NCI-H2081 (cell line): ENCODE data around the gene DPP6.
A peak's percentile ranks its signal among the peaks of the same experiment; 100 is the strongest.
"Not testable (repeated sequence)": the region's sequence is repeated elsewhere in the genome, so short reads cannot be mapped to it uniquely, and the experiment has no call there.

Experiments
- DNase-seq, 2 experiments: peaks; one replicate each; lab custom pipeline; 2025; lab: John Stamatoyannopoulos, UW

DPP6 gene

DNA sequence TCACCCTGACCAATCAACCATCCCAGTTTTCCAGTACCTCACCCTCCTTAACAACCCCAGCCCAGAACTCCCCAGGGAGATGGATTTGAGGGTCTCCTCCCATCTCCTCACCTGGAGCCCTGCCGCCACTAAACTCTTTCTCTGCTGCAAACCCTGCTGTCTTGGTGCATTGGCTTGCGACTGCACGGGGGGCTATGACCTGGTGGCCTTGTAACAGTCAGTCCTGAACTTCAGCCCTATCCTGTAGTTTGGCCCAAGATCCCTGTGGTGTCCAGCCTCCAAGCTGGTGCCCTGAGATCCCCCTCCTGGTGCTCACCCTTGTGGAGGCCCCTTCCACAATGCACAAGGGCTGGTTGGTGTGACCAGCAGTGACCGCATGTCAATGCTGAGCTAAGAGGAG, 858.8 kb downstream of the DPP6 start:
- no peak for DNase-seq

- no peak for DNase-seq
Measured at GRCh38 chr7:154911411-154911810, 859.2 kb downstream of the DPP6 start.

- DNase-seq: no peak
Measured at GRCh38 chr7:154911862-154912455, 859.8 kb downstream of the DPP6 start.

DNA sequence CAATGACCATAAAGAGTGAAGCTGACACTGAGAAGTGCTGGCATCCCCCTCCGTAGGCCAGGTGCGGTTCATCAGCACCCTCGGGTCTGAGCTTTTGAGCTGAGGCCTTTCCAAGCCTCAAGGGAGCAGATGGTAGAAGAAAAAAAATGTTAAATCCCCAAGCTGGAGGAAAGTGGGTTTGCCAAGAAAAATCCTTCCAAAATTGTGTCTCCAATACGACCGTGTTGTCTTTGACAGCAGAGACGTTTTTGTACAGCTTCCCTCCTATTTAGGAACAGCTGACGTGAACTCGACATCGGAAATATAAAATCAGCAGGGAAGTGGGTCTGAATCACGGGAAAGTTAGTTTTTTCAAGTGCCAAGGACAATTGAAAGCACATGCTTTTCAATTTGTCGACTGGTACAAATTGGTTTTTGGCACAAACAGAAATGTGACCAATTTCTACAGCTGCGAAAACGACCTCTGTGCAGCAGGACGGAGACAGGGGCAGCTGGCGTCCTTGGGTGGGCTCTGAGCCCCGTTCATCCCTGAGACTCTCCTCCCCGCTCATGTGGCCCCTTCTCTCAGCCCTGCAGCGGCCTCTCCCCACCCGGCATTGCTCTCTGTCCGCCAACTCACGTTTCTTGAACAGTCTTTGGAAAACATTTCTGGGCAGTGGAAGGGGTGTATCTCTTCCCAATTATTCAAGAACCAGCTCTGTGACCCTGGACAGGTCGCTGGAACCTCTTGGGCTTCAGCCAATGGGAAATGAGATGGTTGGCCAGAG, 860.9 kb downstream of the DPP6 start:
- DNase-seq: no peak

DNA sequence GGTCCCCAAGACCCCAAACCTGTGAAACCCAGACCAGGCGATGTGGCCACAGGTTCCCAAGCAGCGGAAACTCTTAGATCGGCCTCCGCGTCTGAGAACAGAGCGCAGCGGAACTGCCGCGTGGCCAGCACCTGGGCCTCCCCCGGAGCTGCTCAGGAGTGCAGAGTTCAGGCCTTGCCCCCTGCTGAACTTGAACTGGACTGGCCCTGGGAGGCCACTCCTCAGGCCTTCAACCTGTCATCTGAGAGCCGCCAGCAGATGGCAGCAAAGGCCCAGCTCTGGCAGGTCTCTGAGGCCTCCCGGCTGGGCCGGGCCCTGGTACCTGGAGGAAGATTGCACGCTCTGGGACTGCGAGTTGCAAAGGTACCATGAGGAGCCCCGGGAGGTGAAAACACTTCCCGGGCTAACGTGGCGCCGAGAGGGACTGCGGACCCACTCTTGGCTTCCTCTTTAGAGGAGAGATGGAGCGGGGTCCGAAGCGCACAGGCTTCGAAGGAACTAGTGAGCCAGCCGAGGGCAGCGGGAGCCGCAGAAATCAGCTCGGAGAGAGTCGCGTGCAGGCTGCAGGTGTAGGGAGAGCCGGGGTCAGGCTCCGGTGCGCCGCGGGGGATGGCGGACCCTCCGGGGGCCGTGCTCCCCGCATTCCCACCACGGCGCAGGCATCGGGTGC, 861.6 kb downstream of the DPP6 start:
- DNase-seq: peak; percentile 64 to 76

- DNase-seq: no peak
Measured at GRCh38 chr7:154914308-154914995, 862.3 kb downstream of the DPP6 start.

GRCh38 chr7:154914996-154915380, 862.8 kb downstream of the DPP6 start:
- no peak for DNase-seq

DNA sequence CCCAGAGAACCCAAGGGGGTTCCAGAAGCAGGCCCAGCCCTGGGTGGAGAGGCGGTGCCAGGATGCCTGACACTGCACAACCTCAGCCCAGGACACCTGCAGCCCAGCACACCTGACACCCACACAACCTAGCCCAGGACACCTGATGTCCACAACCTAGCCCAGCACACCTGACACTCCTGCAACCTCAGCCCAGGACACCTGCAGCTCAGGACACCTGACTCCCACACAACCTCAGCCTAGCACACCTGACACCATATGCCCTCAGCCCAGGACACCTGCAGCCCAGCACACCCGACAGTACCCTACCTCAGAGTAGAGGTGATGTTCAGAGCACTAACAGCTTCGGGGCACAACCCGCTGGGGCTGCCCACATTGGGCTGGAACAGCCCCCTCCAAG, 863.4 kb downstream of the DPP6 start:
- DNase-seq: no peak

- no peak for DNase-seq
Measured at GRCh38 chr7:154916381-154916780, 864.2 kb downstream of the DPP6 start.

DNA sequence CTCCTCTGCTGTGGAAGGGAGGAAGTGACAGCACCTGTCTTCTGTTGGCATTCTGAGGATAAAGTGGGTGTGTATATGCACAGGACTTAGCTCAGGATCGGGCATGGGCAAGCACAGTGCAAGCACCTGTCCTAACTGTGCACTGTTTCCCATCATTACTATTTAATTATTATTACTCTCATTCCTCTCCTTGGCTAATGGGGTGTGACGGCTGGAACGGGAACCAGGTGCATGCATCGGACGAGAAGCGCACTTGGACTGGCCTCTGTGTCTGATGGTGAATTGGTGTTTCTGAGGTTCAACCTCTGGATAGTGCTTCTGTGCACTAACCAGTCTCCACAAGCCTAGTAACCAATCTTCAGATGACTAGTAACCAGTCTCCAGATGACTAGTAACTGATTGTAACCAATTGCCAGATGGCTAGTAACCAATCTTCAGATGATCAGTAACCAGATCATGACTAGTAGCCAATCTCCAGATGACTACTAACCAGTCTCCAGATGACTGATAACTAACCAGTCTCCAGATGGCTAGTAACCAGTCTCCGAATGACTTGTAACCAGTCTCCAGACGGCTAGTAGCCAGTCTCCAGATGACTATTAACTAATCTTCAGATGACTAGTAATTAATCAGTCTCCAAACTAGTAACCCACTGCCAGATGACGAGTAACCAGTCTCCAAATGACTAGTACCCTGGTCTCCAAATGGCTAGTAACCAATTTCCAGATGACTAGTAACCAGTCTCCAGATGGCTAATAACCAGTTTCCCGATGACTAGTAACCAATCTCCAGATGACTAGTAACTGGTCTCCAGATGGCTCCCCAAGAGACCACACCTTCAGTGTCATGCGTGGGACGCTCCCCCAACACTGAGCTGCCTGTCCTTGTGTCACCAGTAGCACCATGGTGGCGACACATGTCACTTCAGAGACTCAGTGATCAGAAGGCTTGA, 864.9 kb downstream of the DPP6 start:
- DNase-seq: no peak

GRCh38 chr7:154917808-154918160, 865.6 kb downstream of the DPP6 start:
- DNase-seq: no peak

DNA sequence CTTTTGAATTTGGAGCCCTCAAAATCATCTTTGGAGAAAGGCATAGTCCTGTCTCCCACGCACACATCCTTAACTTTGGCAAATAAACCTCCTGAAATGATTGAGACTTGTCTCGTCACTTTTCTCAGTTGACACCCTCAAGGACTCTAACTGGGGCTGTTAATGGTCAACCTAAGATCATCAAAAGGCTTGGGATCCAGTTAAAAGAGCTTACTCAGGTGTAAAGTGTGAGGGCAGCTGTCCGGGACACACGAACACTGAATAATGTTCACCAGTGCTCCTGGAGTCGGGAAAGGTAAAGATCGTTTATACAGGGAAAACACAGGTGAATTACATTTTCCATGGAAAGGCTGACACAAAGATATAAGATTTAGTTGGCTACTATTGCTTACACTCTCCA, 866.1 kb downstream of the DPP6 start:
- DNase-seq: no peak

DNA sequence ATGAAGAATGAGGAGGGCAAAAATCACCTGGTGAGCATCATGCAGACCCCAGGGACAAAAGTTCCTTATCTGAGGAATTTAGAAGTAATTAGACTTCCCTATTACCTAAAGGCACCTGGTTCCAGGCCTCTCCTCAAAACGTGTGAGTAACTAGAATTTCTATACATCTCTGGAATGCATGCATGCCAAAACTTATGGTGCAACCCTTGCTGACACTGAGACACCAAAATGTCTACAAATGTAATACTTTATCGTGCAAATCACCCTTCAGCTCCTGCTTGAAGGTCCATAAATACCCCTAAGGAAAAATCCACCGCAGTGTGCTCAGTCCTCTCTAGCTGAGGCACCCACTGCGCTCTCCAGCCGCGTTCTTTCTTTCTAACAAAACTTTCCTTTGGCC, 866.5 kb downstream of the DPP6 start:
- no peak for DNase-seq

GRCh38 chr7:154919344-154920225, 867.4 kb downstream of the DPP6 start:
- no peak for DNase-seq

- not testable (repeated sequence) for DNase-seq
Measured at GRCh38 chr7:154922472-154922871, 870.3 kb downstream of the DPP6 start.

DNA sequence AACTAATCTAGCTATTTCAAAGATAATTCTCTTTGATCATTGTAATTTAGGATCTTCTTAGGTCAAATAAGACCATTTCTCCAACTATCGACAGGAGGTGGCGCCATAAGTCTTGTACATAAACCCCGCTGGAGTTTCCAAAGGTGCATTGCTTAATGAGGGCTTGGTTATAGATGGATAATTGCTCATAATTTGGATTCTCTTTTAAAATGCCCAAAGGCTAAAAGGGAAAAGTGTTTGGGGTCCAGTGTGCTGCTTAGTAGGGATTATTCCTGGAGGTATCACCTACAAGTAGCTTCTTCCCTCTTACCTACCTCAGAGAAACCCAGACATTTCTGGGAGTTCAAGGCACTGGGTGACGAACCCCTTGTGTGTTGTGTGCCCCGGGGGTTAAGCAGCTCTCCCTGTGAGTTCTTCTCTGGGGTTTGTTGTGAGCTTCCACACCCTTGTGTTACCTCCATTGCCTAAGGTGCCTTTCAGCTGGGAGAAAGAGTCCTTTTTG, 875.5 kb downstream of the DPP6 start:
- peak; percentile 81 to 83 for DNase-seq

DNA sequence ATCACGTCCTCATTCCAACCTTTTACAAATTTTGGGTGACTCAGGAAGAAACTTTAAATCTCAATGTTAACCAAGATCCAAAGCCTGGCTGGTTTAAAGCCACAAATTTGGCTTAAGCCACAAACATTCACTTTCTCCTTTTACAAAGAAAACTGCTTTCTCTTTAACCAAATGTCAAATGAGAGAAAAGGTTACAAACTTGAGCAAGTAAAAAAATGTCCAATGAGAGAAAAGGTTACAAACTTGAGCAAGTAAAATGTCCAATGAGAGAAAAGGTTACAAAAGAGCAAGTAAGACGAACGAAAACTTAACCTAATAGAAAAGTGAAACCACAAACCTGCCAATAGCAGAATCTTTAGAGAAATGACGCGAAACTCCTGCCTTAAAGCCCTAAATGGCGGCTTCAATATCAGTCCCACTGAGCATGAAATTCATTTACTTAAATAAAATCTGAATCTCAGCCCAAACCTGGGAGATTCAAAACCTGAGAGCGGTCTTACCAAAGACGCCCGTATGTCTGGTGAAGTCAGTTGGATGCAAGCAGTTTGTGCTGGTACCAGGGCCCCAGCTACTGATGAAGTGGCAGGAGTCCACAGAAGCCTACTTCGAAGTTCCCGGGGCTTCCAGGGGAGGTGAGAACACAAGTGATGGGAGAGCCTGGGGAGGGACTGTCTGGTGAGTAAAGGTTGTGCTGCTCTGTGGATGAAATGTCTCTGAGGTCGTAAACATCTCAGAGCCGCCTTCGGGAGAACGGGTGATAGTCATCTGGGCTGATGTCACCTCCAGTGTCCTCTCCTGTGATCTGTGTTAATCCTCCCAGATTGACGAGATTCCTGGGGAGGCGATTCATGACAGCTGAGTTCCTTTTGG, 876.2 kb downstream of the DPP6 start:
- peak in 1 of 2 experiments; percentile 38 for DNase-seq

DNA sequence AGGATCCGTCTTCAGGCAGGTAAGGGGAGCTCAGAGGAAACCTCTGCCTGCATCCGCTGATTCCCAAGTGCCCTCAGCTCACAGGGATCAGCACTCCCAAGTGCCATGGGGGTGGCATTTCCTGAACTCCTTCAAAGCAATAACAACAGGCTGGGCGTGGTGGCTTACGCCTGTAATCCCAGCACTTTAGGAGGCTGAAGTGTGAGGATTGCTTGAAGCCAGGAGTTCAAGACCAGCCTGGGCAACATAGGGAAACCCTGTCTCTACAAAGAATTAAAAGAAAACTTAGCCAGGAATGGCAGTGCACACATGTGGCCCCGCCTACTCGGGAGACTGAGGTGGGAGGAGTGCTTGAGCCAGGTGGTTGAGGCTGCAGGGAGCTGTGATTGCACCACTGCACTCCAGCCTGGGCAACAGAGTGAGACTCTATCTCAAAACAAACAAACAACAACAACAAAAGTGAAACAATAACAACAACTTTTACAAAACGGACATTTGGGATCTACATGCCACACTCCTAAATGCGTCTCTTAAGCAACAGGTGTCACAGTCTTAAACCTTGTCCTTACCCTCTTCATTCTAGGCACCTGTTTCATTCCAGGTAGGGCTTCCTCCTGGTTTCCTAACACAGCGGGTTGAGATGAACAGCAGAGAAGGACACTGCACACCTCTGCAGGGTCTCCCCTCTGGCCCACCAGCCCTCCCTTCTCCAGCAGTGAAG, 877.0 kb downstream of the DPP6 start:
- no peak for DNase-seq

DNA sequence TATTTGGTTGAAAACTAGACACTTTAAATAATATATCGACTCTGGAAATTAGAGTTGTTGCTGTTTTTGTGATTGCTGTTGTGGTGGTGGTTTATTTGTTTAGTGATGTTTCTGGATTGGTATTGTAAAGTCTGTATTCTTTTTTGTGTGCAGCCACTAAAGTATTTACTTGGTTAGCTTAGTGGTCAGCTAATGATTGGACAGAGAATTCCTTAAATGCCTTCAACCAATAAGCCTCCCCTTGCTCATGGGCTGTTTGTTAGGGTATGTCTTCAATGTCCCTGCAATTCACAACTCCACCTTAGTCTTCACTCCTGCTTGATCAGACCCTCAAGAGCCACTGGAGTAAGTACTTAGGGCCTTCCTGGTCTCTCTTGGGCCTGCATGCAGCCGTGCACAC, 879.7 kb downstream of the DPP6 start:
- no peak for DNase-seq
